Inflammatory macrophage treated with lipopolysaccharide for 1 hour (primary cell): ENCODE measurements around the gene SMYD3.

ENCODE experiments used
- DNase-seq, 2 donors: peaks; one replicate each; pipeline ENCODE4 v3.0.0-alpha.2; 2020 to 2022

Gene SMYD3

DNA sequence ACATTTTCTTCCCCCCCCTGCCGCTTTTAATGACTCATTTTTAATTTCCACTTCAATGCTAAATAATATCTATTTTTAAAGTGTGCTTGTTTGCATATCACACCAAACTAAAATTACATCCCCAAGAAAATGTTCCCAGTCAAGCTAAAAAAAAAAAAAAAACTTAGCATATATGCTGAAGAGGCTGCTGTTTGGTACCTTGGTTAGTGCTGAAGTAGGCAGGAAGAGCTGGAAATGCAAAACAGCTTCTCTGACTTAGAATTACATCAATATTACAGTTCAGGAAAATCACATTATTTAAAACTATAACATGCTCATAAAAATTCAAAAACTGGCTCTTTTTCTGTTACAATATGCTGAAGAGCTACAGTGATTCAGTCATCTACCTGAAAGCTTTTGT lies 372.3 kb downstream of the SMYD3 start:
- DNase-seq, result no peak

DNA sequence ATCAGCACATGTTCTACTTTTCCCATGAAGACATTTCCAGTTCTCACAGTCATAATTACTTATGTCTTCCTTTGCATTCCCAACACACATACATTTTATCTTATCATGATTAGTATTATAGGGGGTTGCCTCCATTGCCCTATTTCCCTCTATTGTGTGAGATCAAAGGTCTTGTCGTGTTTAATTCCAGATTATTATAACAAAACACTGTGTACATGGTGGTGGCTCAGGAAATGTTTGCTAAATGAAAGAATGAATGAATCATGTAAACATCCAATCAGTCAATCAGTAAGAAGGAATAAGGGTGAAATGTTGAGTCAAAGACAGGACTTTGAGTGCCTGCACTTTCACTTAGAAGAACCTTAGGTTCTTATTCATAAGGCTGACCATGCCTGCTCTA lies 376.0 kb downstream of the SMYD3 start:
- no peak for DNase-seq

DNA sequence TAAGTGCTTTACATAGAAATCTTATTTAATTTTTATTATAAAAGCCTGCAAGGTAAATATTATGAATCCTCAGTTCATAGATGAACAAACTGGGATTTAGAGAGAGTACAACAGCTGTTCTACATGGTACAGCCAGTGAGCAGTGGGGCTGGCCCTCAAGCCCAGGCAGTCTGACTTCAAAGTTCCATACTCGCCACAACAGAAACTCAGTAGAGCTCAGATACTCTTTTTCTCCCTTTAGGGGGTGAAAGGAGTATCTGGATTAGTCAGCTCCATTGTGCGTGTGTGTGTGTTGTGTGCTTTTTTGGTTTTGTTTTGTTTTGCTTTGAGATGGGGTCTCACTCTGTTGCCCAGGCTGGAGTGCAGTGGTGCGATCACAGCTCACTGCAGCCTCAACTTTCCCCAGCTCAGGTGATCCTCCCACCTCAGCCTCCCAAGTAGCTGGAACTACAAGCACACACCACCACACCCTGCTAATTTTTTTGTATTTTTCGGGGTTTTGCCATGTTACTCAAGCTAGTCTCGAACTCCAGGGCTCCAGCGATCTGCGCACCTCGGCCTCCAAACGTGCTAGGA lies 378.5 kb downstream of the SMYD3 start:
- DNase-seq, result no peak

DNA sequence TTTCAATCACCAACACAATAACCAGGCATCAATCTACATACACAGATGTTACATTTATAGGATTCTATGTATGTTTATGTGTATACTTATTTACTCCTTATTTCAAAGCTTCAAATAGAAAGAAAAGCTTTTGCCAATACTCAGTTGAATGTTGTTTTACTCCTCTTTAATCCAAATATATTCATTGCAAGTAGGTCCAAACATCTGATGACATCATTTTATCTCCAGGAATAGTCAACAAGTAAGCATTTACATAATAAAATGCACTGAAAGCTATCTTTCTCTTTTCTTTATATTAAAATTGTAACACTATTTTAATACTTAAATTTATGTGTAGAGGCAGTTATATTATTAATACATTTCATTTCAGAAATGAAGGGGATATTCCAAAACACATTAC lies 380.5 kb downstream of the SMYD3 start:
- no peak for DNase-seq

DNA sequence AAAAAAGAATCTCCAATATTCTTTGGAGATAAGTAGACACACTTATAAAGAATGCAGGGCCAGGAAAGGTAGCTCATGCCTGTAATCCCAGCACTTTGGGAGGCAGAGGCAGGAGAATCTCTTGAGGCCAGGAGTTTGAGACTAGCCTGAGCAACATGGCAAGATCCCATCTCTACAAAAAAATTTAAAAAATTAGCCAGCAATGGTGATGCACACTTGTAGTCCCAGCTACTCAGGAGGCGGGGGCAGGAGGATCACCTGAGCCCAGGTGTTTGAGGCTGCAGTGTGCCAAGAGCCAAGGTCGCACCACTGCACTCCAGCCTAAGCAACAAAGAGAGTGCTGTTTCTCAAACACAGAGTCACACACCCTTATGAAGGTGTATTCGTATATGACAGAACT lies 385.0 kb downstream of the SMYD3 start:
- no peak for DNase-seq

DNA sequence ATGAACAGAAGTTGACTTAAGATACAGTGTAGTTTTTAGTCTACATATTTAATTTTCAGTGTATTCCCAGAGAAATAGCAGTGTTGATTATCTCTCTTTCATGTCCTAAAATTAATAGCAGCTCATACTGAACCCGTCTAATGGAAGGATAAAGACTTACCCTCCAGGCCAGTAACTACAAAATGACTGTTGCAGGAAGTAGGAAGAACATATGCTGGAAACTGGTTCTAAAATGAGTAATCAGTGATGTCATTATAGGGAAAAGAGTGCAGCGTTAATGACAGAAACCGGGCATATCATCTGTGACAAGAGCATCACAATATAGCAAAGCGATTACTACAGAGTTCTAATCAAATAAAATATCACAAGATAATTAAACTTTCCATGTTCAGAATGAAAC lies 385.5 kb downstream of the SMYD3 start:
- DNase-seq, result no peak

DNA sequence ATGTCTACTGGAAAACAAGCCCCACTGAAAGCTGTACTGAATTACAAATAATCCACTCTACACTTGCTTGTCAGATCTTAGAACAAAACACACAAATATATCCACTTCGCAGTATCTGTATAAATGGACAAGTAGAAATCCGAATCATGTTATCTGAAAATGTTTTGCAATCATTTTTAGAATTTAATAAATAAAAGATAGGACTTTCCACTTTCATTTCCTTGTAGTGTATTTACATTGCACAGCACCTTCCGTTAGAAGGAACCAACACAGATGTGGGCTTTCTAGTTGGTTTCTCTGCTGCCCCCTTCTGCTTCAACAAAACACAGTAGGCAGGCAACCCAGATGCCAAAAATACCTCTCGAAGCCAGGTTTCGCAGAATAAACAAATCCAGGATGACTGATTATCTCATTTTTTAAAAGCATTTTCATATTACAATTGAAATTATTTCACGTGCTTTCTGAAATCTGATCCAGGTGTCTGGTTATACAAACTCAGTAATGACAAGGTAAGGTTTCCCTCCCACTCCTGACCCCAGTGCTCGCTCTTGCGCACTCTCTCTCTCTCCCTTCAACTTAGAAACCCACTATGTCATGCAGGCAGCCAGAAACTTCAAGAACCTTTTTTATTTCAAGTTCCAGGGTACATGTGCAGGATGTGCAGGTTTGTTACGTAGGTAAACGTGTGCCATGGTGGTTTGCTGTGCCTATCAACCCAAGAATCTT lies 389.9 kb downstream of the SMYD3 start:
- peak; percentile 43 to 46 for DNase-seq

DNA sequence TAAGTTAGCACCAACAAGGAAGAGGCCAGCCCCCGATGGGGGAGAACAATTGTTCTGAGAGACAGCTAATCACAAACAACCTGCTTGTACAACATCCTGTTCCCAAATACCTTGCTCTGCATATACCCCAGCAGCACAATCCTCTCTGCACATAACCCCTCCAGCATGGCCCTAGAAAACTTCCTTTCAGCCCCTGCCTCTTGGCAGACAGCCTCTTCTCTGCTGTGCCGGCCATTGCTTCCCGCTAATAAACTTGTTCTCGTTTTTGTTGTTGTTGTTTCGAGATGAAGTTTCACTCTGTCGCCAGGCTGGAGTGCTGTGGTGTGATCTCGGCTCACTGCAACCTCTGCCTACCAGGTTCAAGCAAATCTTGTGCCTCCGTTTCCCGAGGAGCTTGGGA lies 392.7 kb downstream of the SMYD3 start:
- no peak for DNase-seq

DNA sequence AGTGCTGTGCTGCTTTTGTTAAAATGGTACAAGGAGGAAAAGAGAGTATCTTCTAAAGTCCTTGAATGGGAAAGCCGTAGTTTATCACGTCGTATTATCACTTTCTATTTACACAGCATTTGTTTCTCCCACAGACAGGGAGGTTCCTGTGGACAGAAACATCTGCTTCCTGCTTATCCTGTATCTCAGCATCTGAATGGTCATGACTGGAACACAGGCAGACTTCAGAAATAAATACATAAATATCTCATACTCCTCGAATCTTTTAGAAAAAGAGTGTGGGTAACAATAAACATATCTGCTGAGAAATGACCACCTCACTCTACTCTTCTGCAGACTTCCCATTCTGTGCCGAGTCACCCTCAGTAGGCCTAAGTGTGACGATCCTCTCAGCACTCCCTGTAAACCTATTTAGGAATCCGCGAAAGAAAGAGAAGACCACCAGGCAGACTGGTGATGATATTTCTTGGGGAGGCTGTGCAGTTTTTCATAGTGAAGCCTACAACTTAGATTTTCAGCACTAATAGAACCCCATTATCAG lies 393.5 kb downstream of the SMYD3 start:
- no peak for DNase-seq

DNA sequence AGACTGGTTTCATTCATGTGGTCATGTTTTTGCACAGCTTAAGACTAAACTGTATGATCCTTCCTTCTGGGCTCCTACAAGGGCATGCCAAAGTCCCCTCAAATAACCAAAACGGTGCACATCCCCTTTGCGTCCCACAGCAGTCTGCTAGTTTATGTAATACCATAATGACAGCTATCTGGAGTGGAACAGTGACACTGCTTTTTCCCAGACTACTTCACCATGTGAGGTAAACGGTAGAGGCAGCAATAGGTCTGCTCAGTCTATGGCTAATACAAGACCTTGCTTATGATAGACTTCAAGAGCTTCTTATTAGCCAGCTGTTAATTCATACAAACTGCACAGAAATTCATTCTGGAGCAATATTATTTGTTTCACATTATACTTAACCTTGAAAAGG lies 395.5 kb downstream of the SMYD3 start:
- DNase-seq, result peak in 1 of 2 donors; percentile 16

DNA sequence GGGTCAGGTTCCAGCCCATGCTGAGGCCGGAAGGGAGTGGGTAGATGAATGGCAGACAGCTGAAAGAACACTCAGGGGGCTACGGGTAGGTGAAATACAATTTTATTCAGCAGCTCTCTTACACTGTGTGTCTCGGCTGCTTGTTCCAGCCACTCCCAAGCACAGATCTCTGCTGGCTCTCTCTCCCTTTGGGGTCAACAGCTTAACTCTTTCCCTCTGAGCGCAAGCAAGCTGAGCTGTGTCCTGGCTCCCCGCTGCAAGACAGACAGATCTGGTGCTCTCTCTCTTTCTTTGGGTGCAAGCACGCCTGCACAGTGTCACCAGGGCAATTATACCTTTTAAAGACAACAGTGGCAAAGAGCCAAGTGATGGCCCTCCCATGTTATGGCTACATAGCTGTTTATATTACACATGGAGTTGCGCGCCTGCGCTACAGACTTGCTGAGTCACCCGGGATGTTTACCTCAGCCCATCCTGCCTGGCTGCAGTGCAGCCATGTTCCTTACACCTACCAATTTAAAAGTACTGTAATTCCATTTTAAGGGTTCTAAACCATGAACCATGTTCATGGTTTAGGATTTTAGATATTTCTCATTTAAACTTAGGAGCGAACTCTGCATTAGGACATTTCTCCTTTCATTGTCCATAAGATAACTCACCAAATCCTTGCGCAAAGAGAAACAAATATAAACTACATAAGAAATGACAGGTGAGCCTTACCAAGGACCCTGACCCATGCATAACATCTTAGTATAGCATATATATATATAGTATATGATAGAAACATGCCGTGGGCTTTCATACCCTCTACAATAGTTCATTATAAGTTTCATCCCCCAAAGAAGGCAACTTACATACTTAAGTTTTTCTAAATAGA lies 396.5 kb downstream of the SMYD3 start:
- no peak for DNase-seq

DNA sequence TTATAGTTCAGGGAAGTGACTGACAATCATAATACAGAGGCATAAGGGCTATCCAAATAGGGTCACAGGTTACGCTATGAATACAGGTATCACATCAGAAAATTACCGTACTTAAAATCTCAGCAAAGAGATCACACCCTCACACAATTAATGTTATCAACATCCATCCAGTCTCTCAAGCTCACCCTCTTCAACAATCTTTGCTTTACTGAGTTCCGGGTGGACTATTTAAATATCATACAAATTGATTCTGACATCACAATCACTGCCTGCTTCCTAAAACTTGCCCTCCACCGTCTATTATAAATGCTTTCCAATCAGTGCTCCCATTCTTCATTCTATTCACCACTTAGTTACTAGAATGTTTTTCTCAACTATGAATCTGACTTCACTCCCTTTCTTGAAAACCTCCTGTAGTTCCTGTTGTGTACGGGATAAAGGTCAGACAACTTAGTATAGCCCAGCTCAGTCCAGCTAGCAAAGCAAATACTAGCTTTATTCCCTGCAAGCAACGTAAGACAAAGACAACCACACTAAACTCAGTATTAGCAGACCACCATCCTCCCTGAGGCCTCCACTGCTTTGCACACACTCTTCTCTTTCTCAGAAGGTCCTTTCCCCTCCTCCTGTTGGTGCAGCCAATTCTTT lies 398.7 kb downstream of the SMYD3 start:
- no peak for DNase-seq

DNA sequence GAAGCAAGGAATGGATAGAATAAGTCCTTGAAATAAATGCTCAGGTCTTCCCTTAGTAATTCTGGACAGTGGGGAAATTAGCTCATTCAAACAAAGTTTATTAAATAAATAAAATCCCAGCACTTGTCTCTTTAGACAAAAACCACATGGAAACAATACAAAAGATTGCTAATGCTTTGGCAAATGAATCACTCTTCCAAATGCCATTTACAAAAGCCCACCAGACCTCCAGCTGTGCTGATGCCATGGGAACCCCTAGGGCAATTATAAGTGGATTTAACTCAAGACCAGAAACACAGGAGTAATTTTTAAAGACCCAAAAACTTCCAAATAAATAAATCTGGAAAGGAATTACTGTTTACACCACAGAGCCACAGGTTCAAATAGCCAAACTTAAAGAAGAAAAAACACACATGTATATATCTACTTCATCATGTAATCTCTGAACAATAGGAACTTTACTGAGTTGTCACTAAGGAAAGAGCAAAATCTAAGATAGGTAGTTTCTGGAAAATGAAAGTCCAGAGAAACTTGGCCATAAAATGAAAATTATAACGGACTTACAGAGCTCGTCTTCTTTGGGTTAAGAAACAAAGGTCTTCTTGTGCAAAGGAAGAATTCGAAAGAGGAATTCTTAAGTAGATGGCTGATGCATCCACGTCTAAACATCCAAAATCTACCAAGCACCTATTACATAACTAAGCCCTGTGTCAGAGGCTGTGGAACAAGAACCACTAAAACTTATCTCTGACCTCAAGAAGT lies 399.4 kb downstream of the SMYD3 start:
- DNase-seq, result no peak

DNA sequence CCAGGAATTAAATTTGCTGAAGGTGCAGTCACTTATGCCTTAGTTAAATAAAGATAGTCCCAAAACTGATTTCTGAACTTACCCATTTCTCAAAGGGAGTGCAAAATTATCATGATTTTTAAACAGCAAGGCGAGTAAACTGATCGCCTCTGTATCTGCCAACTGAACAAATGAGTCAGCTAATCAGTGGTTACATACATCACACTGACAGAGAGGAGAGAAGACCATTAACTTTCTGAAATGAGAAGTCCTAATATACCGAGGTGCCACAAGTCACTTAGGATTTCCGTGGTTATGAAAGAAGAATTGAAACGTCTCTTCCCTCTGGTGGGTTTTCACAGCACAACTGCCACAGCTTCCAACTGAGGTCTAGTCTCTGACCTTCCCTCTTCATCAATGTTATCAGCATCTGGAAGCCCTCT lies 400.7 kb downstream of the SMYD3 start:
- peak; percentile 44 to 45 for DNase-seq

DNA sequence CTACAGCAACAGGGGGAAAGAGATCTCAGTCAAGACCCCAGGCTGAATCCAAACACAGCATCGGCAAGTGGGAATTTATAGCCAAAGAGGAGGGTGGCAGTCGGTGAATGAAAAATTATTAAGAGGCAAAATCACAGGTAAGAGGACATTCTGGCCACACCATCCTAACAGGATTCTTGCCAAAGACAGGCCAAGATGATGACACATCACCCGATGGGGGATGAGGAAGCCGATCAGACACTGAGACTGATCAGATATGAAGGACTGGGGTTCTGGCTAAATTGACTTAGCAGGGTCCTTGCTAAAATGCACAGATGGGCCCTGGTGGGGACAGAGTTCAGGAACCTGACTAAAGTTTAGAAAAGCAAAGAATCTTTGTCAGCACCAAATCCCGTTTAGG lies 402.2 kb downstream of the SMYD3 start:
- no peak for DNase-seq

DNA sequence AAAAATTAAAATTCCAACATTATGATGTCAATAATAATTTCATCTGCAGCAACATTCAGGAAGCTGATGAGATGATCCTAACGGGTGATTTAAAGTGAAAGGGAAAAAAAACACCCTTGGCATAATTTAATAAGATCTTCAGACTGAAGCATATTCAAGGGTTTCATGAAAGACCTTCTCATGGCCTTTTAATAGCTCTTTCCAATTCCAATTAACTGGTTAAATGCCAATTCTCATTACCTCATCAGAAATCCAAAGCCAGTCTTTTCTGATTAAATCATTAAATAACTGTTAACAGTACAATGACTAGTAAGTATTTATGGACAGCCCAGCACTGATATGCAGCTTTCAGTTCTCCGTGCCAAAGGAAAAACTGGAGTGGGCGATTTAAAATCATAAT lies 407.5 kb downstream of the SMYD3 start:
- no peak for DNase-seq

DNA sequence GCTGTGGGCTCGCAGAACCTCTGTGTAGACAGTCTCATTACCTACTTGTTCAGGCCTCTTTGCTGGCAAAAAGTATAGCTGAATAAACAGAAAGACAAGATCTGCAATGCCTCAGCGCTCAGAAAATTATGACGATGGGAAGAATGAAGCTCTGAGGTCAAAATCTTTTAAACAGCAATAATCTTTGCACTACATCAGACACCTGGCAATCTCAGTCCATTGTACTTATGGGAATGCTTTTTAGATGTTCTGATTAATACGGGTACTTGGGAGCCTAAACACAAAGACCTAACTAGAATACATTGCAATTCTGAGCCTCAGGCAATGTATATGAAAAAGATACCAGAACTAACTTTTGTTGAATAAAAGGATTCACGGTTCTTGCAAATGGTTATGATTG lies 410.7 kb downstream of the SMYD3 start:
- no peak for DNase-seq

DNA sequence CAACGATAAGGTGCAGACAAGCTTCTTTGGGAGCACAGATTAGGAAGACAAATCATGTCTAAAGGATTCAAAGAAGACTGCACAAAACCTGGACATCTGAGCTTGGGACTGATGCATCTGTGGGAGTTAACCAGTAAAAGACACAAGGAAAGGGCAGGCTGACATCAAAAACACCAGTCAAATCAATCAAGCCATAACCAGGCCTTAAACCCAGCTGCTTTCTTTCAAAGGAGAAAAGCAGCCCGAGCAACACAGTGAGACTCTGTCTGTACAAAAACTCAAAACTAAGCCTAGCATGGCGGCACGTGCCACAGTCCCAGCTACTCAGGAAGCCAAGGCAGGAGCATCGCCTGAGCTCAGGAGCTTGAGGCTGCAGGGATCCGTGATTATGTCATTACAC lies 411.6 kb downstream of the SMYD3 start:
- DNase-seq, result no peak

DNA sequence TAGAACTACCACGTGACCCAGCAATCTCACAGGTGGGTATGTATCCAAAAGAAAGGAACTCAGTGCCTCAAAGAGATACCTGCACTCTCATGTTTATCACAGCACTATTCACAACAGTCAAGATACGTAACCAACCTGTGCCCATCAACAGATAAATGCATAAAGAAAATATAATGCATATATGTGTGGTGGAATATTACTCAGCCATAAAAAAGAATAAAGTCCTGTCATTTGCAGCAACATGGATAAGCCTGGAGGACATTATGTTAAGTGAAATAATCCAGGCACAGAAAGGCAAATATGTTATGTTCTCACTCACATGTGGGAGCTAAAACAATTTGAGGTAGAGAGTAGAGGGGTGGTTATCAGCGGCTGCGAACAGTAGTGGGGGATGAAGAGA lies 413.8 kb downstream of the SMYD3 start:
- DNase-seq, result no peak

DNA sequence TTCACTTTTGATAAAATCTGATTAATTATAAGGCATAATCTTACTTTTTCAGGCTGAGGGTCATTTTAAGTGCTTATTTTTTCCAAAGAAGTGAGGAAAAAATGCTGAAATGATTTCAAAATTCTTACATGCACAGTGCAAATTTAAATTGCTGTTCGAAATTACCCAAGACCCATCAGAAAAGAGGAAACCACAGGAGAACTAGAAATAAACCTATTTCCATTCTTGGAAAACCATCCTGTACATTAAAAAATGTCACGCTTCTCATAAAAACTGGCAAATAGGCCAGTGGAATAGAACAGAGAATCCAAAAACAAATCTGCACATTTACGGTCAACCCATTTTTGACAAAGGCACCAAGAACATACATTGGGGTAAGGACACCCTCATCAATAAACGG lies 414.9 kb downstream of the SMYD3 start:
- peak; percentile 14 to 39 for DNase-seq

DNA sequence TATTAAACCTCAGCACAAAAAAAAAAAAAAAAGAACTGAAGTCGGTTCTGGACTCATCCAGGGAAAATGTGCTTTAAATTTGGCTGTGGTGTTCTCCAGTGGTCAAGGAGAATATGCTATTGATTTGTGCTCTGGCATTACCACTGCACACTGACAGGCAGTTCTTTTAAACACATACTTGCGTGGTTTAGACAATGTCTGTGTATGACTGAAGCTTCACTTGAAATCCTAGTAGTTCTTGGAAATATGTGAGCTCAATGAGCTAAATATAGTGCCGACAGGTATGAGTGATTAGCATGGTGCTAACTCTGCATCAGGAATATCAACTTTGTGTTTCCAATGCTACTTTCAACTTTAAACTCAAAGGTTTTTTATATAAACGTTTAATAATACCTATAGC lies 415.6 kb downstream of the SMYD3 start:
- DNase-seq, result no peak

DNA sequence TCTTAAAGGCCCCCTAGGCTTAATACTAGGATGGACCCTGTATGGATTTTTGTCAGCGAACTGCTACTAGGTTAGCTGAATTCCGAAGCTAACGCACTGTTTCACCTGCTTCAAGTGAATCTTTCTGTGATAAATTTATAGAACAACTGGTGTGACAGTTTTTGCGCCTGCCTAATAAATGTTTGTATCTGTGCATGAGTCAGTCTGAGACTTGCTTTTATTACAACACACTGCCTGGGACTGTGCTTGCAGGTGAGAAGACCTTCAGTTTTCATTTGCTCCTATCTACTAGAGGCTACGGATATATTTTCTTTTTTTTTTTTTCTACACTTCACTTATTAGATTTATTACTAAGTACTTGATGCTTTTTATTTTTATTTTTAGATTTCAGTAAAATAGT lies 420.9 kb downstream of the SMYD3 start:
- DNase-seq, result no peak
